GM18868 (cell line): ENCODE data around the gene ROBO1.

ENCODE experiments used
- ATAC-seq: cut with Tn5 transposase; IDR thresholded peaks from one replicate; pipeline ENCODE4 v1.9.1; 2021; ENCODE audit warnings: mild to moderate bottlenecking, moderate library complexity; ENCODE audit not compliant: unreplicated experiment

The ROBO1 gene

GRCh38 chr3:79478620-79479019 is 289.2 kb downstream of the ROBO1 start:
- no peak for ATAC-seq

- no peak for ATAC-seq
Measured at GRCh38 chr3:79477242-79477641, 290.6 kb downstream of the ROBO1 start.

- ATAC-seq: no peak
Measured at GRCh38 chr3:79473993-79474392, 293.8 kb downstream of the ROBO1 start.

GRCh38 chr3:79467721-79468120 is 300.1 kb downstream of the ROBO1 start:
- ATAC-seq: no peak

- peak; percentile 65 for ATAC-seq
Measured at GRCh38 chr3:79461129-79461792, 306.5 kb downstream of the ROBO1 start.

- no peak for ATAC-seq
Measured at GRCh38 chr3:79453600-79453999, 314.2 kb downstream of the ROBO1 start.

GRCh38 chr3:79436387-79436786 is 331.4 kb downstream of the ROBO1 start:
- ATAC-seq: no peak

GRCh38 chr3:79427081-79427480 is 340.7 kb downstream of the ROBO1 start:
- no peak for ATAC-seq

- no peak for ATAC-seq
Measured at GRCh38 chr3:79424811-79425210, 343.0 kb downstream of the ROBO1 start.

GRCh38 chr3:79423417-79423816 is 344.4 kb downstream of the ROBO1 start:
- ATAC-seq: no peak

GRCh38 chr3:79421273-79421672 is 346.5 kb downstream of the ROBO1 start:
- ATAC-seq: no peak

- ATAC-seq: no peak
Measured at GRCh38 chr3:79418855-79419621, 348.8 kb downstream of the ROBO1 start.

- no peak for ATAC-seq
Measured at GRCh38 chr3:79415356-79415755, 352.4 kb downstream of the ROBO1 start.

- no peak for ATAC-seq
Measured at GRCh38 chr3:79414806-79415205, 353.0 kb downstream of the ROBO1 start.

GRCh38 chr3:79414035-79414434 is 353.8 kb downstream of the ROBO1 start:
- ATAC-seq: no peak

- no peak for ATAC-seq
Measured at GRCh38 chr3:79412537-79412936, 355.3 kb downstream of the ROBO1 start.

- no peak for ATAC-seq
Measured at GRCh38 chr3:79410617-79411016, 357.2 kb downstream of the ROBO1 start.

- no peak for ATAC-seq
Measured at GRCh38 chr3:79410136-79410535, 357.7 kb downstream of the ROBO1 start.

GRCh38 chr3:79406175-79406574 is 361.6 kb downstream of the ROBO1 start:
- no peak for ATAC-seq

- no peak for ATAC-seq
Measured at GRCh38 chr3:79405183-79405582, 362.6 kb downstream of the ROBO1 start.

- no peak for ATAC-seq
Measured at GRCh38 chr3:79396595-79396994, 371.2 kb downstream of the ROBO1 start.

GRCh38 chr3:79392479-79392878 is 375.3 kb downstream of the ROBO1 start:
- no peak for ATAC-seq
